ENCODE data around the gene HOXB8. TPM values are rescaled to one million over a fixed set of nuclear protein-coding genes. Genes with fewer than 3 reads are reported as not detected.
A peak's percentile ranks its signal among the peaks of the same experiment; 100 is the strongest.

Gene HOXB8
- total RNA-seq, 2 donors from 2014 or later: not detected

- Histone ChIP-seq H3K27me3 (ENCODE audit: control insufficient read depth, insufficient read depth, low read length, poor library complexity, severe bottlenecking) (peaks cover 100% of the 10 kb centered on the region), H3K4me1 (ENCODE audit: control insufficient read depth, insufficient read depth, low read length) (no peaks in the 10 kb centered on the region), H3K9ac (ENCODE audit: extremely low read depth, low read length, poor library complexity, severe bottlenecking) (no peak overlapping the region), H3K36me3 (ENCODE audit: control insufficient read depth, insufficient read depth, low read length) (no peaks in the 10 kb centered on the region), H3K9me3 (ENCODE audit: control insufficient read depth, low read length) (peaks cover 7% of the 10 kb centered on the region), H3K27ac (ENCODE audit: low read depth, low read length) (no peak overlapping the region), H3K4me3 (ENCODE audit: low read length) (no peak overlapping the region)
- no peak for TF ChIP-seq CTCF (conservative IDR thresholded peaks at IDR 0.05)
- DNase-seq: peak; percentile 61
- Mint-ChIP-seq H3K4me3 (no peak overlapping the region), H3K27ac (no peak overlapping the region), H3K4me1 (no peaks in the 10 kb centered on the region), H3K27me3 (ENCODE audit: insufficient read depth) (peaks cover 100% of the 10 kb centered on the region), H3K36me3 (ENCODE audit: low read depth) (no peaks in the 10 kb centered on the region), H3K9me3 (peaks cover 2% of the 10 kb centered on the region)
- WGBS, 2 experiments (ENCODE audit: insufficient coverage in 1 of 2, insufficient read length in 1 of 2): 18 to 27% methylated on average over 5 to 7 of the region's 7 CpGs
Measured at GRCh38 chr17:48632579-48633265, 17.6 kb upstream of the HOXB8 start.

- TF ChIP-seq CTCF (conservative IDR thresholded peaks at IDR 0.05): no peak
- Mint-ChIP-seq H3K4me1 (no peaks in the 10 kb centered on the region), H3K27me3 (ENCODE audit: insufficient read depth) (peaks cover 100% of the 10 kb centered on the region), H3K4me3 (no peak overlapping the region), H3K36me3 (ENCODE audit: low read depth) (no peaks in the 10 kb centered on the region), H3K9me3 (peaks cover 2% of the 10 kb centered on the region), H3K27ac (no peak overlapping the region)
- H3K27ac ChIP-seq (ENCODE audit: low read depth, low read length): no peak overlapping the region
- H3K4me3 ChIP-seq (ENCODE audit: low read length): no peak overlapping the region
- peaks cover 100% of the 10 kb centered on the region for H3K27me3 ChIP-seq (ENCODE audit: control insufficient read depth, insufficient read depth, low read length, poor library complexity, severe bottlenecking)
- no peaks in the 10 kb centered on the region for H3K4me1 ChIP-seq (ENCODE audit: control insufficient read depth, insufficient read depth, low read length)
- no peak overlapping the region for H3K9ac ChIP-seq (ENCODE audit: extremely low read depth, low read length, poor library complexity, severe bottlenecking)
- peaks cover 7% of the 10 kb centered on the region for H3K9me3 ChIP-seq (ENCODE audit: control insufficient read depth, low read length)
- H3K36me3 ChIP-seq (ENCODE audit: control insufficient read depth, insufficient read depth, low read length): no peaks in the 10 kb centered on the region
- 18 to 28% methylated on average over 4 to 6 of the region's 7 CpGs for WGBS, 2 experiments (ENCODE audit: insufficient coverage in 1 of 2, insufficient read length in 1 of 2)
- peak; percentile 46 for DNase-seq
Measured at GRCh38 chr17:48631693-48632578, 16.8 kb upstream of the HOXB8 start.

- no peaks in the 10 kb centered on the region for H3K36me3 Mint-ChIP-seq (ENCODE audit: low read depth)
- DNase-seq: peak; percentile 51
- no peak overlapping the region for H3K27ac Mint-ChIP-seq
- 29 to 45% methylated on average over 2 to 15 of the region's 15 CpGs for WGBS, 2 experiments (ENCODE audit: insufficient coverage in 1 of 2, insufficient read length in 1 of 2)
- peaks cover 2% of the 10 kb centered on the region for H3K9me3 Mint-ChIP-seq
- Histone ChIP-seq H3K4me1 (ENCODE audit: control insufficient read depth, insufficient read depth, low read length) (no peaks in the 10 kb centered on the region), H3K9me3 (ENCODE audit: control insufficient read depth, low read length) (peaks cover 7% of the 10 kb centered on the region), H3K9ac (ENCODE audit: extremely low read depth, low read length, poor library complexity, severe bottlenecking) (no peak overlapping the region), H3K4me3 (ENCODE audit: low read length) (no peak overlapping the region), H3K27me3 (ENCODE audit: control insufficient read depth, insufficient read depth, low read length, poor library complexity, severe bottlenecking) (peaks cover 100% of the 10 kb centered on the region), H3K27ac (ENCODE audit: low read depth, low read length) (no peak overlapping the region), H3K36me3 (ENCODE audit: control insufficient read depth, insufficient read depth, low read length) (no peaks in the 10 kb centered on the region)
- no peaks in the 10 kb centered on the region for H3K4me1 Mint-ChIP-seq
- H3K4me3 Mint-ChIP-seq: no peak overlapping the region
- no peak for TF ChIP-seq CTCF (conservative IDR thresholded peaks at IDR 0.05)
- peaks cover 100% of the 10 kb centered on the region for H3K27me3 Mint-ChIP-seq (ENCODE audit: insufficient read depth)
Measured at GRCh38 chr17:48630925-48631692, 16.0 kb upstream of the HOXB8 start.
